Measurements from ENCODE around the gene SLC7A6.

The SLC7A6 gene

DNA sequence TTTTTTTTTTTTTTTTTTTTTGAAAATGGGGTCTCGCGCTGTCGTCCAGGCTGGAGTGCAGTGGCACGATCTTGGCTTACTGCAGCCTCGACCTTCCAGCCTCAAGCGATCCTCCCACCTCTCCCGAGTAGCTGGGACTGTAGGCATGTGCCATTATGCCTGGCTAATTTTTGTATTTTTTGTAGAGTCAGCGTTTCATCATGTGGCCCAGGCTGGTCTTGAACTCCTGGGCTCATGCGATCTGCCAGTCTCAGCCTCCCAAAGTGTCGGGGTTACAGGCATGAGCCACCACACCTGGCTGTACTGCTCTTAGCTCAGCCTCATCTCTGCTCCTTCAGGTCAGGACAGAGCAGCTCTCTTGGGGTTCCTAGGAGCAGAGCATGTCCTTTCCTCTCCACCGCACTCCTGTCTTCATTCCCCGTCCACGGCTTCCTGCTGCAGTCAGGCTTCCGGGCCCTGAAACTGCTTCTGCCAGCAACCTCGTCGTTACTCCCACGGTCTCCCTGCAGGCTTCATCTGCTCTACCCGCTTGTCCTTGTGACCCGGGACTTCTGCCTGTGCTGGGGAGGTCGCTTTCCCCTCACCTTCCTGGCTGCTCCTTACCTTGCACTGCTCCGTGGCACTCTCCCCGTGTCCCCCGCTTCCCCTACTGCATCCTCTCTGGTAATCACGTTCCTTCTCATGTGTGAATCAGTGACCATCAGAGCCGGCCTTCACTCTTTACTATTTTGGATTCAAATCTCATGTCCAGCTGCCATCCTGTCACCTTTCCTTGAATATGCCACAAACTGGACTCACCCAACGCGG is 84.5 kb downstream of the SLC7A6 start:
- DNase-seq: no peak

DNA sequence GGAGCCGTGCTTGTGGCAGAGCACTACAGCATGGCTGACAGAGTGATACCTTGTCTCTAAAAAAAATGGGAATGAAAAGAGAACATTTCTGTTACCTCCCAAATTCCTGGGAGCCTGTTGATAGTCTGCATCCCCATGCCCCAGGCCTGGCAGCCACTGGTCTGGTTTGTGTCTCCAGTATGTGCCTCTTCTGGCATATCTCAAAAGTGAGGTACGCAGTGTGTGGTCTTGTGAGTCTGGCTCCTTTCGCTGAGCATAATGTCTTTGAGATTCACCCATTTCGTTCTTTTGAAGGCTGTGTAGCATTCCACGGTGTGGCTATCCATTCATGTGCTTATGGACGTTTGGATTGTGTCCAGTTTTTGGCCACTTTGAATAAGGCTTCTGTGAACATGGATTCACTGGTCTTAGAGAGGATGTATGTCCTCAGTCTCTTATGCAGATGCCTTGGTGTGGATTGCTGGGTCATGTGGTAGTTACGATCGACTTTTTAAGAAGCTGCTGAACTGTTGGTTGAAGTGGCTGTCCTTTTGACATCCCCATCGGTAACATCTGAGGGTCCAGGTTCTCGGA is 85.6 kb downstream of the SLC7A6 start:
- DNase-seq: no peak

DNA sequence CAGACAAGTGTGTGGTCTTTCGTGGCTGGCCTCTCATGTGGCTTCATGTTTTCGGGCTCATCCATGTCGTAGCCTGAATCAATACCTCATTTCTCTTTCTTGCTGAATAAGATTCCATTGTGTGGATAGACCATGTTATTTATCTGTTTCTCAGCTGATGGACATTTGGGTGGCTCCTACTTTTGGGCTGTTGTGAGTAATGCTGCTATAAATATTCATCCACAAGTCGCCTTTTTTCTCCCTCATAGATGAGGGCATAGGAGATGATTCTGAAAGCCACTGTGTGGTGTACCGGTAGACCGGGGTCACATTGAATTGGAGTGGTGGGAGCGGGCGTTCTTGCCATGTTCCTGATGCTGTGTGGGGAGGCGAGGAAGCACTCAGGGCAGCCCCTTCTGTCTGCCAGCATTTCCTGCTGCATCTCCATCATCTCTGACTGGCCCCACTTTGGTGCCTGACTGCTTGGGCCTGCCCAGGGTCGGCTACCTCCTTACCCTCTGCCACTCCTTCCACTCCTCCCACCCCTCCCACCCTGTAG is 86.6 kb downstream of the SLC7A6 start:
- DNase-seq: no peak

All from femur (tissue), 1 donor.